DND-41 (cell line): ENCODE data around the gene TTC28.

Experiments used
- ATAC-seq: fragments of 200-7000 bp; cut with Tn5 transposase; 3 replicates; pipeline ENCODE4 v1.9.1; 2021; ENCODE audit warnings: low read depth; ENCODE audit not compliant: insufficient read depth
- DNase-seq: peaks from one replicate; pipeline ENCODE4 v3.0.0-alpha.2; 2020
- H2AFZ ChIP-seq: 2 replicates; pipeline ENCODE4 v1.6.0; 2012; ENCODE audit warnings: low read depth, low read length
- H3K27ac ChIP-seq: 2 replicates; pipeline ENCODE4 v1.5.1; 2012; ENCODE audit warnings: low read length, inconsistent platforms
- H3K27me3 ChIP-seq: fragments of 200-600 bp; sonication (generic); 2 replicates; pipeline ENCODE4 v1.6.0; 2012; ENCODE audit warnings: low read length, mild to moderate bottlenecking, inconsistent platforms; ENCODE audit not compliant: insufficient read depth, poor library complexity
- H3K36me3 ChIP-seq: 2 replicates; pipeline ENCODE4 v1.5.1; 2012; ENCODE audit warnings: low read length, inconsistent platforms; ENCODE audit not compliant: insufficient read depth
- H3K4me1 ChIP-seq: 2 replicates; pipeline ENCODE4 v1.5.1; 2012; ENCODE audit warnings: mild to moderate bottlenecking, low read length; ENCODE audit not compliant: insufficient read depth
- H3K4me2 ChIP-seq: 2 replicates; pipeline ENCODE4 v1.6.0; 2012; ENCODE audit warnings: mild to moderate bottlenecking, moderate library complexity, low read length, inconsistent platforms; ENCODE audit not compliant: insufficient read depth
- H3K4me3 ChIP-seq, 2 experiments: fragments of 200-600 bp in 1 of 2; shearing (Covaris generic) in 1 of 2; 2 replicates each; pipeline ENCODE4 v1.5.1; 2012 to 2016; ENCODE audit warnings: inconsistent platforms in 2 of 2, low read length in 2 of 2, mild to moderate bottlenecking in 2 of 2, low read depth in 1 of 2, moderate library complexity in 1 of 2
- H3K79me2 ChIP-seq: 2 replicates; pipeline ENCODE4 v1.6.0; 2012; ENCODE audit warnings: low read length, inconsistent platforms; ENCODE audit not compliant: insufficient read depth
- H3K9ac ChIP-seq: 2 replicates; pipeline ENCODE4 v1.6.0; 2012; ENCODE audit warnings: low read depth, mild to moderate bottlenecking, inconsistent platforms, low read length, moderate library complexity
- H3K9me3 ChIP-seq: 2 replicates; pipeline ENCODE4 v1.5.1; 2012; ENCODE audit warnings: low read length, moderate library complexity, mild to moderate bottlenecking, inconsistent platforms; ENCODE audit not compliant: insufficient read depth, severe bottlenecking
- H4K20me1 ChIP-seq: 2 replicates; pipeline ENCODE4 v1.6.0; 2012; ENCODE audit warnings: low read length; ENCODE audit not compliant: insufficient read depth
- EZH2 ChIP-seq: IDR thresholded peaks from 3 replicates; pipeline ENCODE4 v1.6.1; 2012; ENCODE audit warnings: borderline replicate concordance, low read depth, mild to moderate bottlenecking, moderate library complexity, low read length, inconsistent platforms; ENCODE audit not compliant: severe bottlenecking
- TF ChIP-seq, protein P1 (sequence below): IDR thresholded peaks from 2 replicates; pipeline ENCODE4 v1.5.1; 2012; ENCODE audit warnings: borderline replicate concordance, low read length, moderate library complexity, mild to moderate bottlenecking; ENCODE audit not compliant: poor library complexity, severe bottlenecking; ENCODE audit errors: extremely low read depth

Gene TTC28

GRCh38 chr22:27982106-27982505, 697.5 kb downstream of the TTC28 start:
- H3K4me1 ChIP-seq: peaks cover 3% of the 10 kb centered on the region
- H3K79me2 ChIP-seq: no peaks in the 10 kb centered on the region
- H3K9me3 ChIP-seq: no peaks in the 10 kb centered on the region
- H4K20me1 ChIP-seq: peaks cover 3% of the 10 kb centered on the region
- no peak overlapping the region for H3K4me3 ChIP-seq
- H3K27me3 ChIP-seq: no peaks in the 10 kb centered on the region
- no peak for ATAC-seq
- H3K4me2 ChIP-seq: no peak overlapping the region
- no peak overlapping the region for H3K9ac ChIP-seq
- TF ChIP-seq, protein P1, sequence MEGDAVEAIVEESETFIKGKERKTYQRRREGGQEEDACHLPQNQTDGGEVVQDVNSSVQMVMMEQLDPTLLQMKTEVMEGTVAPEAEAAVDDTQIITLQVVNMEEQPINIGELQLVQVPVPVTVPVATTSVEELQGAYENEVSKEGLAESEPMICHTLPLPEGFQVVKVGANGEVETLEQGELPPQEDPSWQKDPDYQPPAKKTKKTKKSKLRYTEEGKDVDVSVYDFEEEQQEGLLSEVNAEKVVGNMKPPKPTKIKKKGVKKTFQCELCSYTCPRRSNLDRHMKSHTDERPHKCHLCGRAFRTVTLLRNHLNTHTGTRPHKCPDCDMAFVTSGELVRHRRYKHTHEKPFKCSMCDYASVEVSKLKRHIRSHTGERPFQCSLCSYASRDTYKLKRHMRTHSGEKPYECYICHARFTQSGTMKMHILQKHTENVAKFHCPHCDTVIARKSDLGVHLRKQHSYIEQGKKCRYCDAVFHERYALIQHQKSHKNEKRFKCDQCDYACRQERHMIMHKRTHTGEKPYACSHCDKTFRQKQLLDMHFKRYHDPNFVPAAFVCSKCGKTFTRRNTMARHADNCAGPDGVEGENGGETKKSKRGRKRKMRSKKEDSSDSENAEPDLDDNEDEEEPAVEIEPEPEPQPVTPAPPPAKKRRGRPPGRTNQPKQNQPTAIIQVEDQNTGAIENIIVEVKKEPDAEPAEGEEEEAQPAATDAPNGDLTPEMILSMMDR: no peak
- no peak for TF ChIP-seq EZH2
- no peak overlapping the region for H2AFZ ChIP-seq
- DNase-seq: no peak
- H3K36me3 ChIP-seq: peaks cover 84% of the 10 kb centered on the region
- H3K27ac ChIP-seq: no peak overlapping the region

- Histone ChIP-seq H3K79me2 (no peaks in the 10 kb centered on the region), H3K27me3 (no peaks in the 10 kb centered on the region), H4K20me1 (no peaks in the 10 kb centered on the region; the same call in 1 of the 2 replicates), H3K9ac (no peak overlapping the region), H3K36me3 (peaks cover 69% of the 10 kb centered on the region), H3K4me2 (no peak overlapping the region), H3K4me1 (no peaks in the 10 kb centered on the region), H3K27ac (no peak overlapping the region), H2AFZ (no peak overlapping the region), H3K9me3 (no peaks in the 10 kb centered on the region), H3K4me3 (no peak overlapping the region)
- ATAC-seq (no peak), DNase-seq (peak; percentile 1)
- TF ChIP-seq, protein P1: no peak
- TF ChIP-seq EZH2: no peak
Observed at GRCh38 chr22:27980424-27981148, 699.1 kb downstream of the TTC28 start.

DNA sequence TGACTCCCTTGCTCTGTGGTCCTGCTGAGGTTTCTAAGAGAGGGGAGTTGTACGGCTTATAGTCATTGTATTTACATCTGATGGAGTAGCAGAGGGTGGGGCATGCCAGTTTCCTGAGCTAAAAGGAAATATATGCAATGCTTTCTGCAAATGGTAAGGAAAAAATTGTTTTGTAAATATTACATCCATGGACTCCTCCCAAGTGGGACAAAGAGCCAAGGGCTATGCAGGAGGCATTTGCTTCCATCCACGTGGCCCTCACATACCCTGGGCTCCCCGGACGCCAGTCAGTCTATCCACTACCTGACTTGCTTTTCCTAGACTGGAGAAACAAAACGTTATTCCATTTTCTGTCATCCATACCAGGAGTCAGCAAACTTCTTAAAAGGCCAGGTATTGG, 700.8 kb downstream of the TTC28 start:
- ATAC-seq (no peak), DNase-seq (no peak)
- H3K9ac ChIP-seq: no peak overlapping the region

More for the DNA sequence above, 700.8 kb downstream of the TTC28 start:
- Histone ChIP-seq H2AFZ (no peak overlapping the region), H3K9me3 (no peaks in the 10 kb centered on the region), H3K27me3 (no peaks in the 10 kb centered on the region), H3K4me1 (no peaks in the 10 kb centered on the region), H3K79me2 (no peaks in the 10 kb centered on the region), H3K4me2 (no peak overlapping the region), H3K27ac (no peak overlapping the region), H3K36me3 (peaks cover 51% of the 10 kb centered on the region), H4K20me1 (no peaks in the 10 kb centered on the region; the same call in 1 of the 2 replicates), H3K4me3 (no peak overlapping the region)
- no peak for TF ChIP-seq EZH2
- TF ChIP-seq, protein P1: no peak
